GM20000 (cell line): Measurements from ENCODE around the gene CARMIL3.

Experiments
- DNase-seq: peaks from one replicate; pipeline ENCODE4 v3.0.0; 2012; ENCODE audit warnings: low spot score
- TF ChIP-seq, protein P1 (sequence below): IDR thresholded peaks from 2 replicates; pipeline ENCODE4 v1.5.1; 2012; ENCODE audit warnings: mild to moderate bottlenecking, control low read depth; ENCODE audit errors: extremely low read depth, missing control alignments

The CARMIL3 gene

DNA sequence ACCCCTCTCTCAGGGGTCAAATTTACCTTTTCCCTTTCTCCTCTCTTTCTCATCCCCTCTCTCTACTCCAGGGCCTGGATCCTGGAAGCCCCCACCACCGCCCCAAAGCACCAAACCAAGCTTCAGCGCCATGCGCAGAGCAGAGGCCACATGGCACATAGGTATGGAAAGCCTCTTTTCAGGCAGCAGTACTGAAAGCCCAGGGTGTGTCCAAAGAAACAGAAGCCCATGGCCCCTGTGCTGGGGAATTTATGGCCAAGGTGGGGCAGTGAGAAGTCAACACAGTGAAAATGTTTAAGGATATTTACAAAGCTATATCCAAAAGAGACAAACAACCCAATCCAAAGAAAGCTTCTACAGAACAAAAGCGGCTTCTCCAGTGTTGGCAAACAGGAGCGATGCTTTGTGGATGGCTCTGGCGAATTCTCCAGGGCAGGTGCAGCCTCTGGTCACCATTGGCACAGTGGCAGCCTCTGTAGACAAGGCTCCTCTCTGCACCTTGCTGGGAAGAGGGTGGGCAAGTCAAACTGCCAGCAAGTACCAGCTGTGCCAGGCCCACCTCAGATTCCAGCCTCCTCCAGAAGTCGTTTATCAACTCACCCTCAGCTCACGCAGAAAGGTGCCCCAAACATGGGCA, 14.8 kb downstream of the CARMIL3 start:
- TF ChIP-seq, protein P1, sequence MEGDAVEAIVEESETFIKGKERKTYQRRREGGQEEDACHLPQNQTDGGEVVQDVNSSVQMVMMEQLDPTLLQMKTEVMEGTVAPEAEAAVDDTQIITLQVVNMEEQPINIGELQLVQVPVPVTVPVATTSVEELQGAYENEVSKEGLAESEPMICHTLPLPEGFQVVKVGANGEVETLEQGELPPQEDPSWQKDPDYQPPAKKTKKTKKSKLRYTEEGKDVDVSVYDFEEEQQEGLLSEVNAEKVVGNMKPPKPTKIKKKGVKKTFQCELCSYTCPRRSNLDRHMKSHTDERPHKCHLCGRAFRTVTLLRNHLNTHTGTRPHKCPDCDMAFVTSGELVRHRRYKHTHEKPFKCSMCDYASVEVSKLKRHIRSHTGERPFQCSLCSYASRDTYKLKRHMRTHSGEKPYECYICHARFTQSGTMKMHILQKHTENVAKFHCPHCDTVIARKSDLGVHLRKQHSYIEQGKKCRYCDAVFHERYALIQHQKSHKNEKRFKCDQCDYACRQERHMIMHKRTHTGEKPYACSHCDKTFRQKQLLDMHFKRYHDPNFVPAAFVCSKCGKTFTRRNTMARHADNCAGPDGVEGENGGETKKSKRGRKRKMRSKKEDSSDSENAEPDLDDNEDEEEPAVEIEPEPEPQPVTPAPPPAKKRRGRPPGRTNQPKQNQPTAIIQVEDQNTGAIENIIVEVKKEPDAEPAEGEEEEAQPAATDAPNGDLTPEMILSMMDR: no peak
- no peak for DNase-seq

DNA sequence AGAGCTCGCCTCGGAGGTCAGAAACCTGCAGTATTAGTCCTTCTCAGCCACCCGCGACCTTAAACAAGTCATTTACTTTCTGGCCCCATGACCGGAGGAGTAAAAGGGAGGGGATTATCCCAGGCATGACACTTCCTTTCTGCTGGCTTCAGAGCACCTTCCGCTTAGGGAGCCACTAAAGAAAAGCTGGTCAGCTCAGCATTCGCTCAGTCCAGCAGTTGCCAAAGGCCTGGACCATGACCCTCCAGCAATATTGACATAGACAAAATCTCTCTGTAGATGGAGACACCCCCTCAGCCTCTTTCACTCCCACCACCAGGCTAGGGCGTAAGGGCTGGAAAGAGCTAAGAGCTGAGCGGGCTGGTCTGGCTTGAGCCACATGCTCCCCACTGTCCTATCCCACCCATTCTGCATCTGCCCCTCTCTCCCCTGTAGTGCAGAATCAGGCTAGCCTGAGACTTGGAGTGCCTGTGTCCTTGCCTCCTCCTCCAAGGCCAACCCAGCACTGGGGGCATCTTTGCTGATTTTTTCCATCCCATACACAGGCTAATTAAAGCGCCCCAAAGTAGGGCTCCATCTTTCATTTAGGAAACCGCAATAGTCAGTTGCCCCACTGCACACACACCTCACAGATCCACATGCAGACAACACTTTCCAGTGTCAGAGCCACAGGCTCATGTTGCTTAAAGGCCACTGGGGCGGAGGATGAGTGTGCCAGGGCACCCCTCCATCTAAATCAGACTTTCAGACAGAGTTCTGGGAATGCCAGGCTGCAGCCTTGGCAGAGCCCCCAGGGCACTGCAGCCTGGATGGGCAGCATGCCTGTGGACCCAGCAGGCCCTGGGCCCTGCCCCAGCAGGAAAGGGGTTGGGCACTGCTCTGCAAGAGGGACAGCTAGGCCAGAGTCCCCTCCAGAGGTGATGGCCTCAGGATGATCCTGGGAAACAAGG, 15.6 kb downstream of the CARMIL3 start:
- TF ChIP-seq, protein P1: no peak
- no peak for DNase-seq

DNA sequence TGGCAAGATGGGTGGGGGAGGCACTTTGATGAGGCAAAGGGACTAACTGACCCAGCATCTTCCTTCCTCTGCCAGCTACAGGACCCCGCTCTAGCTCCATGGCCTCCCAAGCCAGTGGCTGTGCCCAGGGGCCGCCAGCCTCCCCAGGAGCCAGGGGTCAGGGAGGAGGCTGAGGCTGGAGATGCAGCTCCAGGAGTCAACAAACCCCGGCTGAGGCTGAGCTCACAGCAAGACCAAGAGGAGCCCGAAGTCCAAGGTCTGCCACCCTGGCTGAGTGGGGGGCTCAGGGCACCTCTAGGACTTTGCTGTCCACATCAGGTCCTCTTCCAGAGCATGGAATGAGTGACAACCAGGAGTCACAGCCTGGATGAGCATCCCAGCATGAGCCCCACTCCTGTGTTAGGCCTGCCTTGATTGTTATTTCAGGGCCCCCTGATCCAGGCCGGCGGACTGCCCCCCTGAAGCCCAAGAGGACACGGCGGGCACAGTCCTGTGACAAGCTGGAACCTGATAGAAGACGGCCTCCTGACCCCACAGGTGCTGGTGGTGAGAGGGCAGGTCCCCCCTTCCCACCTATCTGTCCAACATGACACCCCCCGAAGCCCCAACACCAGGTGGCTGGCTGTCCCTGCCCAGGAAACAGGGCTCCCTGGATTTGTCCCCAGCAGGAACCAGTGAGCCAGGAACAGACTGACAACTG, 17.1 kb downstream of the CARMIL3 start:
- DNase-seq: no peak
- TF ChIP-seq, protein P1: no peak

DNA sequence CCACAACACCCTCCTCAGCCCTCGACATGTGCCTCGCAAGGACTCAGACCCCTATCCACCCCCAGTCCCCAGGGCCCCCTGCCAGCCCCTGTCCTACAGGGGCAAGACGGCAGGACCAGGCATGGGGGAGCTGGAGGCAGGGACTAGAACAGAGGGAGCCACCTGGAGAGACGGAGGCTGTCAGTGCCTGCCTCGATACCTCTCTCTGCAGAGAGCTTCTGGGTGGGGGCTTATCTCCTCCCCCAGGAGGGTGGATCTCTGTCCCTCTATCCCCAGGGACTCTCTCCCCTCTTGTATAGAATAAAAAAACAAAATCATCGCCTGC, 17.6 kb downstream of the CARMIL3 start:
- TF ChIP-seq, protein P1: no peak
- DNase-seq: no peak

DNA sequence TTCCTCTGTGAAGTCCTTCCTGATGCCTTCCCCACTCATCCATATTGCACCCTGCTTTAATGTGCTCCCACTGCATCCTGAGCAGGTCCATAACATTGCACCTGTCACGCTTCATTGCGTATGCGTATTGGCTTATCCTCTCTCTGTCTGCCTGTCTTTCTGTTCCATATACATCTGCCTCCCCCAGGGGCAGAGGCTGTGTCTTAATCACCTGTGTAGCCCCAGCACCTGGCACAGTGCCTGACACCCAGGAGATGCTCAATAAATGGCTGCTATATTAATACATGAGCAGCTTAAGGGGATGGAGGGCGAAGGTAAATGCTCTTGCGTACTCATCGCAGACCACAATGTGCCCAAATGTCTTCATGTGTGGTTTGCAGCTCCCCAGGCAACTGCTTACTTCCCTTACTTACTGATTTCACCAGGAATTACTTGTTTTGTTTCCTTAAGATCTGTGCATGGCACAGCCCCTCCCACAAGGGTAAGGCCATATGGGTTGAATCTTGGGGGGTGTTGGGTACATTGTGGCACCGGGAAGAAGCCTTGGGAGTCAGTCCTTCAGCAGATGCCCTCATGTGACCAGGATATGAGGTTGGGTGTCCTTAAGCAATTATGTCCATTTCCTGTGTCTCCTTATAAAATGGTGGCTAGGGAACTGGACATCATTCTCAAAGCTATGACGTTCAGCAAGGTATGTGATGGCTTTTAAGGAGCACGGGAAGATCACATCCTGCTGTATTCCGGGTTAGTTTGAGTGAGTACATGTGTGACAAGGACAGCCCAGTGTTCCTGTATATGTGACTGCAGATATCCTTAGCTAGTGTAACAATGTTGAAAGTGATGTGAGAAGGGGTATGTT, 18.7 kb downstream of the CARMIL3 start:
- TF ChIP-seq, protein P1: no peak
- no peak for DNase-seq

DNA sequence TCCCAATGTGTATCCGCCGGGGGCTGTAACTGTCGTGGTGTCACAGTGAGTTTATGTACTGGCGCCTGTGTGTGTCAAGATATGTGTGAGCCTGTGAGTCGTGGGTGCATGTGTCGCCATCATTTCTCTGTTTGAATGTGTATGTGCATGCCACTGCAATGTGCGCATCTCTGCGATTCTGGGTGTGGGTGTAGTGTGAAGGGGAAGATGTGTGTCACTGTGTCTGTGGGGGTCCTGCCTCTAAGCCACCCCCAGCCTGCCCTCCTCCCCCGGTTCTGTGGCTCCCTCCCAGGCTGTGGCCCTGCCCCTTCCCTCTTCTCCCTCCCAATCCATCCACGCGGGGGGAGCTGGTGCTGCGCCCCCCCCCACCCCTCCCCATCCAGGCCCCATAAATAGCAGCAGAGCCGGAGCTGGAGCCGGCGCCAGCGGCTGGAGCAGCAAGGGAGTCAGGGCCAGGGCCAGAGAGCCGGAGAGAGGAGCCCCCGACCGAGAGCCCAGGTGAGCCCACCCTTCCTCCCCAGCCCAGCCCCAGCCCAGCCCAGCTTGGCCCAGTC, 19.4 kb downstream of the CARMIL3 start, which contains the start of gene CPNE6:
TSS of gene CPNE6 (plus strand) at position 419 of the 554 bp plus-strand sequence. CDS start 1,375 bp downstream, outside the sequence.
- TF ChIP-seq, protein P1: no peak
- DNase-seq: no peak
